Measurements from ENCODE around the gene SRM.

Gene SRM

DNA sequence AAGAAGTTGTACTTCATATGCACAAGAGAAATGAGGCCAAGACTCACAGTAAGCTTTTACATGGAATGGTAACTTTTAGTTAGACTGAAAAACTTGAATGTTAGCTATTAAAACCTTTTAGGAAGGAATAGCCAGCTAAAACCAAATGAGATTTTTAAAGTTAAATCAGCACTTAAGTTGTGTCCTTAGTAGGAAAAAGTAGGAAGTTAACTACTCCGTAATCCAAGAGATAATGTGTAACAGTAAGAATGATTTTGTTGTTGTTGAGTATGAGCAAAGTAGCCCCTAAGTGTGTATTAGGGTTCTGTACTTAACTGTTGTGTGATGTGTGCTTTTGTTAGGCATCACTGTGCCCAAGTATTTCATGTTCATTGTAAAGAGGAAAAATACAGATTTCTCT lies 34.2 kb downstream of the SRM start (continued):
- TF ChIP-seq, protein P1, sequence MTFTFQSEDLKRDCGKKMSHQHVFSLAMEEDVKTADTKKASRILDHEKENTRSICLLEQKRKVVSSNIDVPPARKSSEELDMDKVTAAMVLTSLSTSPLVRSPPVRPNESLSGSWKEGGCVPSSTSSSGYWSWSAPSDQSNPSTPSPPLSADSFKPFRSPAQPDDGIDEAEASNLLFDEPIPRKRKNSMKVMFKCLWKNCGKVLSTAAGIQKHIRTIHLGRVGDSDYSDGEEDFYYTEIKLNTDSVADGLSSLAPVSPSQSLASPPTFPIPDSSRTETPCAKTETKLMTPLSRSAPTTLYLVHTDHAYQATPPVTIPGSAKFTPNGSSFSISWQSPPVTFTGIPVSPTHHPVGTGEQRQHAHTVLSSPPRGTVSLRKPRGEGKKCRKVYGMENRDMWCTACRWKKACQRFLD (tag by site-specific recombination; IDR thresholded peaks at IDR 0.05), result no peak

DNA sequence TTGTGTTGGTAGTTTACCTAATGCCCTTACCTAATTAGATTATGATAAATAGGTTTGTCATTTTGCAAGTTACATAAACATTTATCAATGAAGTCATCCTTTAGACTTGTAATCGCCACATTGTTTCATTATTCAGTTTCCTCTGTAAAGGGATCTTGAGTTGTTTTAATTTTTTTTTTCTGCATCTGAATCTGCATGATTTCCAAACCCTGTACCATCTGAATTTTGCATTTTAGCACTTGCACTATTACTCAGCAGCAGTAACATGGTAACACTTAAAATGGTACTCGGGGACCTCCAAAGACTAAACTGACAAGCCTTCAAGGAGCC lies 35.0 kb downstream of the SRM start:
- no peak overlapping the region for H3K27ac ChIP-seq (ENCODE audit: extremely low read depth, low read depth, low read length)
- H3K4me1 ChIP-seq (ENCODE audit: control insufficient read depth, insufficient read depth, low read length), result no peaks in the 10 kb centered on the region
- no peak overlapping the region for H3K4me3 ChIP-seq (ENCODE audit: low read depth, low read length)
- no peaks in the 10 kb centered on the region for H3K9me3 ChIP-seq (ENCODE audit: control insufficient read depth, insufficient read depth, low read depth, low read length)
- CTCF ChIA-PET, result interaction anchor here (1.2 kb wide), 1 partner anchor 13 kb away, joined by 7 read pairs; no protein-coding TSS in a partner anchor
- POLR2A ChIA-PET, result interaction anchor here (1.3 kb wide), 1 partner anchor 12 kb away, joined by 5 read pairs; the partner anchor contains the start of gene TARDBP
- TF ChIP-seq ZSCAN16 (tag by site-specific recombination; IDR thresholded peaks at IDR 0.05) (no peak), ZNF311 (tag by site-specific recombination; IDR thresholded peaks at IDR 0.05; ENCODE audit: borderline replicate concordance) (no peak), ZNF555 (tag by site-specific recombination; conservative IDR thresholded peaks at IDR 0.05) (no peak), ZNF548 (tag by site-specific recombination; IDR thresholded peaks at IDR 0.05) (no peak), YY1 (tag by site-specific recombination; IDR thresholded peaks at IDR 0.05) (no peak), ZNF2 (tag by site-specific recombination; IDR thresholded peaks at IDR 0.05) (no peak), ZNF174 (tag by site-specific recombination; IDR thresholded peaks at IDR 0.05) (no peak), SCRT2 (tag by site-specific recombination; IDR thresholded peaks at IDR 0.05) (no peak), ZNF394 (tag by site-specific recombination; IDR thresholded peaks at IDR 0.05; ENCODE audit: borderline replicate concordance) (no peak), ZNF629 (tag by site-specific recombination; IDR thresholded peaks at IDR 0.05) (0 out of 2 replicates have a peak, but pooled peaks have one; percentile 25), MYNN (tag by site-specific recombination; IDR thresholded peaks at IDR 0.05; ENCODE audit: borderline replicate concordance) (no peak), ZNF621 (tag by site-specific recombination; IDR thresholded peaks at IDR 0.05) (no peak), ZNF133 (tag by site-specific recombination; IDR thresholded peaks at IDR 0.05) (no peak), HOXD13 (CRISPR knock-in tag; IDR thresholded peaks at IDR 0.05; ENCODE audit: borderline replicate concordance) (no peak)
- TF ChIP-seq, protein P2, sequence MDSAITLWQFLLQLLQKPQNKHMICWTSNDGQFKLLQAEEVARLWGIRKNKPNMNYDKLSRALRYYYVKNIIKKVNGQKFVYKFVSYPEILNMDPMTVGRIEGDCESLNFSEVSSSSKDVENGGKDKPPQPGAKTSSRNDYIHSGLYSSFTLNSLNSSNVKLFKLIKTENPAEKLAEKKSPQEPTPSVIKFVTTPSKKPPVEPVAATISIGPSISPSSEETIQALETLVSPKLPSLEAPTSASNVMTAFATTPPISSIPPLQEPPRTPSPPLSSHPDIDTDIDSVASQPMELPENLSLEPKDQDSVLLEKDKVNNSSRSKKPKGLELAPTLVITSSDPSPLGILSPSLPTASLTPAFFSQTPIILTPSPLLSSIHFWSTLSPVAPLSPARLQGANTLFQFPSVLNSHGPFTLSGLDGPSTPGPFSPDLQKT (IDR thresholded peaks at IDR 0.05; ENCODE audit: borderline replicate concordance, low read depth, low read length), result no peak
- TF ChIP-seq, protein P3, sequence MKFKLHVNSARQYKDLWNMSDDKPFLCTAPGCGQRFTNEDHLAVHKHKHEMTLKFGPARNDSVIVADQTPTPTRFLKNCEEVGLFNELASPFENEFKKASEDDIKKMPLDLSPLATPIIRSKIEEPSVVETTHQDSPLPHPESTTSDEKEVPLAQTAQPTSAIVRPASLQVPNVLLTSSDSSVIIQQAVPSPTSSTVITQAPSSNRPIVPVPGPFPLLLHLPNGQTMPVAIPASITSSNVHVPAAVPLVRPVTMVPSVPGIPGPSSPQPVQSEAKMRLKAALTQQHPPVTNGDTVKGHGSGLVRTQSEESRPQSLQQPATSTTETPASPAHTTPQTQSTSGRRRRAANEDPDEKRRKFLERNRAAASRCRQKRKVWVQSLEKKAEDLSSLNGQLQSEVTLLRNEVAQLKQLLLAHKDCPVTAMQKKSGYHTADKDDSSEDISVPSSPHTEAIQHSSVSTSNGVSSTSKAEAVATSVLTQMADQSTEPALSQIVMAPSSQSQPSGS (tag by site-specific recombination; IDR thresholded peaks at IDR 0.05; ENCODE audit: low read depth), result peak; percentile 65; the same call in 1 of the 2 replicates
- peaks cover 36 to 87% of the 10 kb centered on the region in 2 experiments for H3K36me3 ChIP-seq (ENCODE audit: control insufficient read depth in 2 of 2, insufficient read depth in 1 of 2, low read length in 2 of 2)

DNA sequence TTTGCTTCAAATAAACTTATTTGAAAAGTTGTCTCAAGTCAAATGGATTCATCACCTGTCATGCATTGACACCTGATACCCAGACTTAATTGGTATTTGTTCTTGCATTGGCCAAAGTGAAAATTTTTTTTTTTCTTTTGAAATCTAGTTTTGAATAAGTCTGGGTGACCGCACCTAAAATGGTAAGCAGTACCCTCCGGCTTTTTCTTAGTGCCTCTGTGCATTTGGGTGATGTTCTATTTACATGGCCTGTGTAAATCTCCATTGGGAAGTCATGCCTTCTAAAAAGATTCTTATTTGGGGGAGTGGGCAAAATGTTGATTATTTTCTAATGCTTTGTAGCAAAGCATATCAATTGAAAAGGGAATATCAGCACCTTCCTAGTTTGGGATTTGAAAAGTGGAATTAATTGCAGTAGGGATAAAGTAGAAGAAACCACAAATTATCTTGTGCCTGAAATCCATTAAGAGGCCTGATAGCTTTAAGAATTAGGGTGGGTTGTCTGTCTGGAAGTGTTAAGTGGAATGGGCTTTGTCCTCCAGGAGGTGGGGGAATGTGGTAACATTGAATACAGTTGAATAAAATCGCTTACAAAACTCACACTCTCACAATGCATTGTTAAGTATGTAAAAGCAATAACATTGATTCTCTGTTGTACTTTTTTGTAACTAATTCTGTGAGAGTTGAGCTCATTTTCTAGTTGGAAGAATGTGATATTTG lies 35.5 kb downstream of the SRM start:
- H3K27ac ChIP-seq (ENCODE audit: extremely low read depth, low read depth, low read length), result no peak overlapping the region
- peaks cover 42 to 89% of the 10 kb centered on the region in 2 experiments for H3K36me3 ChIP-seq (ENCODE audit: control insufficient read depth in 2 of 2, insufficient read depth in 1 of 2, low read length in 2 of 2)
- POLR2A ChIA-PET, result interaction anchor here (1.3 kb wide), 1 partner anchor 12 kb away, joined by 5 read pairs; the partner anchor contains the start of gene TARDBP
- CTCF ChIA-PET, result interaction anchor here (1.2 kb wide), 1 partner anchor 13 kb away, joined by 7 read pairs; no protein-coding TSS in a partner anchor
- no peaks in the 10 kb centered on the region for H3K9me3 ChIP-seq (ENCODE audit: control insufficient read depth, insufficient read depth, low read depth, low read length)
- no peak overlapping the region for H3K4me3 ChIP-seq (ENCODE audit: low read depth, low read length)
- no peaks in the 10 kb centered on the region for H3K4me1 ChIP-seq (ENCODE audit: control insufficient read depth, insufficient read depth, low read length)
- no peak for TF ChIP-seq FEZF1 (tag by site-specific recombination; IDR thresholded peaks at IDR 0.05)
- TF ChIP-seq, protein P4, sequence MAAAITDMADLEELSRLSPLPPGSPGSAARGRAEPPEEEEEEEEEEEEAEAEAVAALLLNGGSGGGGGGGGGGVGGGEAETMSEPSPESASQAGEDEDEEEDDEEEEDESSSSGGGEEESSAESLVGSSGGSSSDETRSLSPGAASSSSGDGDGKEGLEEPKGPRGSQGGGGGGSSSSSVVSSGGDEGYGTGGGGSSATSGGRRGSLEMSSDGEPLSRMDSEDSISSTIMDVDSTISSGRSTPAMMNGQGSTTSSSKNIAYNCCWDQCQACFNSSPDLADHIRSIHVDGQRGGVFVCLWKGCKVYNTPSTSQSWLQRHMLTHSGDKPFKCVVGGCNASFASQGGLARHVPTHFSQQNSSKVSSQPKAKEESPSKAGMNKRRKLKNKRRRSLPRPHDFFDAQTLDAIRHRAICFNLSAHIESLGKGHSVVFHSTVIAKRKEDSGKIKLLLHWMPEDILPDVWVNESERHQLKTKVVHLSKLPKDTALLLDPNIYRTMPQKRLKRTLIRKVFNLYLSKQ (tag by site-specific recombination; IDR thresholded peaks at IDR 0.05; ENCODE audit: borderline replicate concordance), result no peak
- no peak for TF ChIP-seq ZNF112 (tag by site-specific recombination; IDR thresholded peaks at IDR 0.05)
- TF ChIP-seq BCL11B (tag by site-specific recombination; IDR thresholded peaks at IDR 0.05; ENCODE audit: low read depth), result no peak
- no peak for TF ChIP-seq HOXD13 (CRISPR knock-in tag; IDR thresholded peaks at IDR 0.05; ENCODE audit: borderline replicate concordance)
- no peak for TF ChIP-seq ZNF155 (tag by site-specific recombination; IDR thresholded peaks at IDR 0.05)
- no peak for TF ChIP-seq ZNF366 (tag by site-specific recombination; conservative IDR thresholded peaks at IDR 0.05)
- TF ChIP-seq KLF16 (tag by site-specific recombination; IDR thresholded peaks at IDR 0.05), result no peak
- no peak for TF ChIP-seq ZNF843 (tag by site-specific recombination; IDR thresholded peaks at IDR 0.05)
- no peak for TF ChIP-seq ZNF324 (tag by site-specific recombination; IDR thresholded peaks at IDR 0.05)
- no peak for TF ChIP-seq GLIS1 (tag by site-specific recombination; IDR thresholded peaks at IDR 0.05)

Measured in HEK293 (cell line).